ENCODE measurements around the gene NFKBIB. TPM values are rescaled to one million over a fixed set of nuclear protein-coding genes. Genes with fewer than 3 reads are reported as not detected.

Gene NFKBIB
- total RNA-seq, 1 experiment from 2014 or later, result 33.8 TPM

GRCh38 chr19:38917516-38917915 is 17.7 kb downstream of the NFKBIB start:
- no peak overlapping the region for H2AFZ ChIP-seq (ENCODE audit: low read length)
- TF ChIP-seq CTCF (conservative IDR thresholded peaks at IDR 0.05), result no peak
- H4K91ac ChIP-seq (ENCODE audit: insufficient read length, low read depth, low read length), result no peak overlapping the region
- no peaks in the 10 kb centered on the region for H3K79me2 ChIP-seq (ENCODE audit: insufficient read depth, low read length)
- no peak overlapping the region for H2BK120ac ChIP-seq (ENCODE audit: low read depth, low read length, poor library complexity, severe bottlenecking)
- WGBS (ENCODE audit: extremely low coverage, insufficient read length, low lambda C conversion rate), result no CpG with 5 or more reads among the region's 9 CpGs
- Mint-ChIP-seq H3K4me1 (no peaks in the 10 kb centered on the region), H3K36me3 (ENCODE audit: insufficient read depth in 1 of 3, low read depth in 3 of 3) (peaks cover 12 to 22% (median 18%) of the 10 kb centered on the region in 3 experiments; a peak in 6 of 7 replicates), H3K9me3 (peaks cover 0 to 2% of the 10 kb centered on the region in 2 experiments; a peak in 1 of 5 replicates), H3K27me3 (ENCODE audit: low read depth) (no peaks in the 10 kb centered on the region), H3K27ac (no peak overlapping the region), H3K4me3 (no peak overlapping the region)
- no peak overlapping the region for H3K4ac ChIP-seq (ENCODE audit: low read depth, low read length)
- no peaks in the 10 kb centered on the region for H3K27me3 ChIP-seq (ENCODE audit: insufficient read depth, low read length)
- H4K20me1 ChIP-seq (ENCODE audit: control insufficient read depth, insufficient read depth, insufficient read length), result no peaks in the 10 kb centered on the region
- no peak overlapping the region for H4K8ac ChIP-seq (replicated peaks; ENCODE audit: insufficient read length, low read depth, low read length)
- no peak for DNase-seq
- H3K9ac ChIP-seq (ENCODE audit: extremely low read depth, insufficient read length, low read length), result no peak overlapping the region
- no peak overlapping the region for H2BK20ac ChIP-seq (ENCODE audit: low read depth, low read length, poor library complexity, severe bottlenecking)
- no peak overlapping the region for H3K56ac ChIP-seq (ENCODE audit: insufficient read length, low read depth, low read length)
- H3K27ac ChIP-seq (ENCODE audit: insufficient read length, low read depth, low read length), result no peak overlapping the region
- H2BK5ac ChIP-seq (ENCODE audit: insufficient read length, low read length), result no peak overlapping the region
- H3K4me1 ChIP-seq (ENCODE audit: insufficient read depth, low read length), result no peaks in the 10 kb centered on the region
- H3K23me2 ChIP-seq (ENCODE audit: insufficient read length, low read depth, low read length, poor library complexity, severe bottlenecking), result no peaks in the 10 kb centered on the region
- H3K23ac ChIP-seq (ENCODE audit: insufficient read length, low read depth, low read length), result no peak overlapping the region
- no peak overlapping the region for H3K14ac ChIP-seq (ENCODE audit: insufficient read depth, low read length)
- no peak overlapping the region for H3K18ac ChIP-seq (ENCODE audit: insufficient read length, low read depth, low read length)
- H2AK5ac ChIP-seq (ENCODE audit: insufficient read length, low read length), result no peak overlapping the region
- no peak overlapping the region for H2BK12ac ChIP-seq (ENCODE audit: insufficient read length, low read depth, low read length)
- no peak overlapping the region for H2BK15ac ChIP-seq (ENCODE audit: low read depth, low read length)
- no peak overlapping the region for H4K5ac ChIP-seq (ENCODE audit: insufficient read length, low read depth, low read length)
- no peak overlapping the region for H3T11ph ChIP-seq (ENCODE audit: low read length)
- H3K4me2 ChIP-seq (ENCODE audit: insufficient read depth, insufficient read length, low read length), result no peak overlapping the region
- no peaks in the 10 kb centered on the region for H3K9me3 ChIP-seq (ENCODE audit: control insufficient read depth, low read depth, low read length)
- H3K79me1 ChIP-seq (ENCODE audit: insufficient read depth, low read depth, low read length, poor library complexity, severe bottlenecking), result no peaks in the 10 kb centered on the region
